ENCODE results near the gene PJA1.

DNA sequence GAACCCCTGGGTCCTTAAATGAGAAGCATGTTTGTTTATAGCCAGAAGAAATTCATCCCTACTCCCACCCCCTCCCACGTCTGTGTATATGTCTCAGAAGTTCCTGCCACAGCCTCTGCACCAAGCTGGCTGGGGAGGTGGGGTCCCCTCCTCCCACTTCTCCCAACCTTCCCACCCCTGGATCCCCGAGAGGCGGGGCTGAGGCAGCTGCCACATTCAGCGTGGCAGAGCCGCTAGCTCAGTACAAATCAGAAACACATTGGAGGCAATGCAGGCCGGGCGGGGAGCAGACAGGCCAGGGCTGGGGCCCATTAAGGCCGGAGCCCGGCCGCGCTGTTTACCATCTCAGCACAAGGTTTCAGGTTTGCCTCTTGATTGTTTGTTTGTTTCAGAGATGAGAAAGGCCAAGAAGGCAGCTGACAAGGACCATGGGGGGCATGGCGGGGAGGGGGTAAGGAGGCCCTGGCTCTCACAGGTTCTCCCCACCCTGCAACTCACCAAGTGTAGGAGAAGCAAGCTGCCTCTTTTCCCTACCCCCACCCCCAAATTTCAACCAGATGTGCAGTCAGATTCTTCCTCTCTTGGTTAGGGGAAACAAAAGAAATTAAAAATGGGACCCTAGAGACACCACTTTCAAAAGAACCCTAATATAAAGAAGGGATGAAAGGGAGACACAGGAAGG is 22.3 kb downstream of the PJA1 start:
- TF ChIP-seq POLR2A (IDR thresholded peaks at IDR 0.05; ENCODE audit: low read length): no peak
- no peak for TF ChIP-seq GATA1 (IDR thresholded peaks at IDR 0.05; ENCODE audit: low read depth, low read length)
